ENCODE results near the gene SRRM4.
"Not testable (repeated sequence)": the region's sequence is repeated elsewhere in the genome, so short reads cannot be mapped to it uniquely, and the experiment has no call there.

SRRM4 gene

GRCh38 chr12:118999107-118999506, 17.8 kb downstream of the SRRM4 start:
- Histone ChIP-seq H3K27me3 (replicated peaks) (no peaks in the 10 kb centered on the region), H3K36me3 (replicated peaks) (no peaks in the 10 kb centered on the region), H3K27ac (no peak overlapping the region), H3K4me3 (ENCODE audit: low read depth, low read length) (no peak overlapping the region)
- DNase-seq: no peak
- TF ChIP-seq, protein P1, sequence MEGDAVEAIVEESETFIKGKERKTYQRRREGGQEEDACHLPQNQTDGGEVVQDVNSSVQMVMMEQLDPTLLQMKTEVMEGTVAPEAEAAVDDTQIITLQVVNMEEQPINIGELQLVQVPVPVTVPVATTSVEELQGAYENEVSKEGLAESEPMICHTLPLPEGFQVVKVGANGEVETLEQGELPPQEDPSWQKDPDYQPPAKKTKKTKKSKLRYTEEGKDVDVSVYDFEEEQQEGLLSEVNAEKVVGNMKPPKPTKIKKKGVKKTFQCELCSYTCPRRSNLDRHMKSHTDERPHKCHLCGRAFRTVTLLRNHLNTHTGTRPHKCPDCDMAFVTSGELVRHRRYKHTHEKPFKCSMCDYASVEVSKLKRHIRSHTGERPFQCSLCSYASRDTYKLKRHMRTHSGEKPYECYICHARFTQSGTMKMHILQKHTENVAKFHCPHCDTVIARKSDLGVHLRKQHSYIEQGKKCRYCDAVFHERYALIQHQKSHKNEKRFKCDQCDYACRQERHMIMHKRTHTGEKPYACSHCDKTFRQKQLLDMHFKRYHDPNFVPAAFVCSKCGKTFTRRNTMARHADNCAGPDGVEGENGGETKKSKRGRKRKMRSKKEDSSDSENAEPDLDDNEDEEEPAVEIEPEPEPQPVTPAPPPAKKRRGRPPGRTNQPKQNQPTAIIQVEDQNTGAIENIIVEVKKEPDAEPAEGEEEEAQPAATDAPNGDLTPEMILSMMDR (IDR thresholded peaks at IDR 0.05; ENCODE audit: low read depth, low read length, missing control alignments): no peak
- in situ Hi-C loops (cut with HindIII; ENCODE audit: low pct_ligation_motif_present, low sequenced_read_pairs): no loop called here

DNA sequence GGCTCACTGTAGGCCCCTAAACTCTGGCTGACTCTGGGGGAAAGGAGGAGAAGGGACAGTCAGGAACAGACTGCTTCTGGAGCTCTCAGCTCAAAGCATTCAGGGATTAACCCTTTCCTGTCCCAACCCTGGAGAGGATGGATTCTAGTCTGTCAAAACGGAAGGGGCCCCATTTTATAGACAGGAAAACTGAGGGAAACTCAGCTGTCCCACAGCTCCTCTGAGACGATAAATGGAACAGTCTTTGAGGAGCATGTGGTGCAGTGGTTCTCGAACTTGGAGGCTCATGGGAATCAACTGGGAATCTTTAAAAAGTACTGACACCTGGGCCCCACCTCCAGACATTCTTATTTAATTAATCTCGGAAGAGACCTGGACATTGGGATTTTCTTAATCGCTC, 23.7 kb downstream of the SRRM4 start:
- DNase-seq: no peak
- Histone ChIP-seq H3K27ac (no peak overlapping the region), H3K36me3 (replicated peaks) (no peaks in the 10 kb centered on the region), H3K27me3 (replicated peaks) (no peaks in the 10 kb centered on the region), H3K4me3 (ENCODE audit: low read depth, low read length) (no peak overlapping the region)
- in situ Hi-C loops (cut with HindIII; ENCODE audit: low pct_ligation_motif_present, low sequenced_read_pairs): no loop called here
- TF ChIP-seq, protein P1 (IDR thresholded peaks at IDR 0.05; ENCODE audit: low read depth, low read length, missing control alignments): no peak

GRCh38 chr12:119005913-119006312, 24.6 kb downstream of the SRRM4 start:
- TF ChIP-seq, protein P1 (IDR thresholded peaks at IDR 0.05; ENCODE audit: low read depth, low read length, missing control alignments): no peak
- no peak overlapping the region for H3K4me3 ChIP-seq (ENCODE audit: low read depth, low read length)
- H3K27me3 ChIP-seq (replicated peaks): no peaks in the 10 kb centered on the region
- in situ Hi-C loops (cut with HindIII; ENCODE audit: low pct_ligation_motif_present, low sequenced_read_pairs): no loop called here
- no peak overlapping the region for H3K27ac ChIP-seq
- no peaks in the 10 kb centered on the region for H3K36me3 ChIP-seq (replicated peaks)
- no peak for DNase-seq

DNA sequence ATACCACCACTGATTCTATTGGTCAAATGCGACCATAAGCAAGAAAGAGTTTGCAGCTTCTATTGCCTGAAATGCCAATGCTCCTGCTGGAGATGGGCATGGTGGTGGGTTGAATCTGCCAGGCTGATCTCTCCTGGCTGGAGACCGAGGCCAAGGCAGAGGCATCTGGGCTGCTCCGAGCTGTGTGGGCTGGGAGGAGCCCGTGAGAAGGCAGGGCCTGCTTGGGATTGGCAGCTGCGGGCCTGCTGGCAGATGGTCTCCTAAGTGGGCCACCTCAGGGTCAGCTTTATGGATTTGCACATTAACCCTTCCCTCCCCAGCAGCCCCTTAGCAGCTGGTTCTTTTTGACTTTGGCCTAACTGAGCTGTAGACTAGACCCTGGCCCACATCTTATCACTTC, 25.4 kb downstream of the SRRM4 start:
- TF ChIP-seq, protein P1 (IDR thresholded peaks at IDR 0.05; ENCODE audit: low read depth, low read length, missing control alignments): no peak
- no peaks in the 10 kb centered on the region for H3K27me3 ChIP-seq (replicated peaks)
- DNase-seq: no peak
- no peak overlapping the region for H3K27ac ChIP-seq
- H3K4me3 ChIP-seq (ENCODE audit: low read depth, low read length): no peak overlapping the region
- in situ Hi-C loops (cut with HindIII; ENCODE audit: low pct_ligation_motif_present, low sequenced_read_pairs): no loop called here
- H3K36me3 ChIP-seq (replicated peaks): no peaks in the 10 kb centered on the region

GRCh38 chr12:119008273-119008672, 26.9 kb downstream of the SRRM4 start:
- H3K36me3 ChIP-seq (replicated peaks); DNase-seq; H3K27me3 ChIP-seq (replicated peaks); in situ Hi-C loops (cut with HindIII; ENCODE audit: low pct_ligation_motif_present, low sequenced_read_pairs); H3K27ac ChIP-seq; H3K4me3 ChIP-seq (ENCODE audit: low read depth, low read length): not testable (repeated sequence)

GRCh38 chr12:119008691-119009221, 27.4 kb downstream of the SRRM4 start:
- Histone ChIP-seq H3K36me3 (replicated peaks) (no peaks in the 10 kb centered on the region), H3K27ac (no peak overlapping the region), H3K27me3 (replicated peaks) (no peaks in the 10 kb centered on the region), H3K4me3 (ENCODE audit: low read depth, low read length) (no peak overlapping the region)
- in situ Hi-C loops (cut with HindIII; ENCODE audit: low pct_ligation_motif_present, low sequenced_read_pairs): no loop called here
- TF ChIP-seq, protein P1 (IDR thresholded peaks at IDR 0.05; ENCODE audit: low read depth, low read length, missing control alignments): no peak
- DNase-seq: no peak
